ENCODE results near the gene TSHZ2. TPM values are rescaled to one million over a fixed set of nuclear protein-coding genes. Genes with fewer than 3 reads are reported as not detected.
A peak's percentile ranks its signal among the peaks of the same experiment; 100 is the strongest.

Gene TSHZ2
- total RNA-seq, 1 experiment from 2014 or later: 0.07 TPM

DNA sequence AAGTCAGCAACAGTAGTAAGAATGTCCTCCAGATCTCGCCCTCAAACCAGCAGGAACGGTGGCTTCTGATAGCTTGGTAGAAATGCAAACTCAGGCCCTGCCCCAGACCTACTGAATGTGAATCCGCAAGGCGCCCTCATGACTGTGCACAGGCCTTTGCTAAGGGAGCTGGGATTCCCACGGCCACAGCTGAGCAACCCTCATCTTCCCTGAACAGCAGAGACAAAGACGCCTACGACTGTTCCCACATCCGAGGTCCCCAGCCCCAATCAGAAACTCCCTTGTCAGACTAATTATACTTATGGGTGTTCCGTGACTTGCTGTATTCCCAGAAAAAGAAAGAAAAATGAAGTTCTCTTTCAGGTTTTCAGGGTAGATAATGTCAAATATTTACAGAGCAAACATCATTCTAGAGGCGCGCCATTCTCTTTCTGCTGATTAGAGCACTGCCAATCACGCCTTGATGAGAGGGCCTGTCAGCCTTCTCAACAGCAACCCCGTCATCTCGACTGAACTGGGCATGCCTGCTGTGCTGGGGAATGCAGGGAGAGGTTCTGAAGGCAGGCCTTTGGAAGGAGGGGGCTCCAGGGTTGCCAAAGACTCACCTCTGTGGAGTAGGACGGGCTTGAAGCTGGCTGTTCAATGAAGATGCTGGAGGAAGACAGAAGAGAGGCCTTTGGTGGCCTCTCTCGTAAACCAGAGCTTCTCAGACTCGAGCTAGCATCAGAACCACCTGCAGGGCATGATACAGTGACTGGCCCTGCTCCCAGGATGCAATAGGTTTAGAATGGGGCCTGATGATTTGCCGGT is 541.5 kb downstream of the TSHZ2 start:
- Histone ChIP-seq H2BK12ac (ENCODE audit: insufficient read length, low read depth, low read length) (no peak overlapping the region), H3K14ac (ENCODE audit: insufficient read depth, low read length) (no peak overlapping the region), H4K91ac (ENCODE audit: insufficient read length, low read depth, low read length) (no peak overlapping the region), H3K79me1 (ENCODE audit: insufficient read depth, low read depth, low read length, poor library complexity, severe bottlenecking) (no peaks in the 10 kb centered on the region), H3K18ac (ENCODE audit: insufficient read length, low read depth, low read length) (no peak overlapping the region), H2BK15ac (ENCODE audit: low read depth, low read length) (no peak overlapping the region), H3K23me2 (ENCODE audit: insufficient read length, low read depth, low read length, poor library complexity, severe bottlenecking) (no peaks in the 10 kb centered on the region), H2BK20ac (ENCODE audit: low read depth, low read length, poor library complexity, severe bottlenecking) (no peak overlapping the region), H3K4me2 (ENCODE audit: insufficient read depth, insufficient read length, low read length) (no peak overlapping the region), H2AFZ (ENCODE audit: low read length) (no peak overlapping the region), H2BK120ac (ENCODE audit: low read depth, low read length, poor library complexity, severe bottlenecking) (no peak overlapping the region), H3K9me3 (ENCODE audit: control insufficient read depth, low read depth, low read length) (peaks cover 11% of the 10 kb centered on the region), H3K56ac (ENCODE audit: insufficient read length, low read depth, low read length) (no peak overlapping the region), H3K23ac (ENCODE audit: insufficient read length, low read depth, low read length) (no peak overlapping the region), H3K79me2 (ENCODE audit: insufficient read depth, low read length) (no peaks in the 10 kb centered on the region), H4K8ac (replicated peaks; ENCODE audit: insufficient read length, low read depth, low read length) (no peak overlapping the region), H3K9ac (ENCODE audit: extremely low read depth, insufficient read length, low read length) (no peak overlapping the region), H2BK5ac (ENCODE audit: insufficient read length, low read length) (no peak overlapping the region), H3T11ph (ENCODE audit: low read length) (no peak overlapping the region), H2AK5ac (ENCODE audit: insufficient read length, low read length) (no peak overlapping the region), H4K5ac (ENCODE audit: insufficient read length, low read depth, low read length) (no peak overlapping the region), H3K4me1 (ENCODE audit: insufficient read depth, low read length) (no peaks in the 10 kb centered on the region), H4K20me1 (ENCODE audit: control insufficient read depth, insufficient read depth, insufficient read length) (no peaks in the 10 kb centered on the region), H3K27me3 (ENCODE audit: insufficient read depth, low read length) (no peaks in the 10 kb centered on the region), H3K27ac (ENCODE audit: insufficient read length, low read depth, low read length) (no peak overlapping the region), H3K4ac (ENCODE audit: low read depth, low read length) (no peak overlapping the region)
- WGBS (ENCODE audit: extremely low coverage, insufficient read length, low lambda C conversion rate): no CpG with 5 or more reads among the region's 18 CpGs
- Mint-ChIP-seq H3K27me3 (ENCODE audit: low read depth) (peaks cover 4% of the 10 kb centered on the region; the same call in 1 of the 2 replicates), H3K4me1 (peaks cover 0 to 3% of the 10 kb centered on the region in 2 experiments; a peak in 1 of 4 replicates), H3K4me3 (no peak overlapping the region), H3K9me3 (peaks cover 5 to 8% of the 10 kb centered on the region in 2 experiments; a peak in 2 of 5 replicates), H3K36me3 (ENCODE audit: insufficient read depth in 1 of 3, low read depth in 3 of 3) (peaks cover 0 to 12% (median 8%) of the 10 kb centered on the region in 3 experiments; a peak in 4 of 7 replicates), H3K27ac (peak overlapping the region in 1 of 3 experiments; percentile 60; a peak in 1 of 7 replicates)
- DNase-seq: no peak
- TF ChIP-seq, protein P1, sequence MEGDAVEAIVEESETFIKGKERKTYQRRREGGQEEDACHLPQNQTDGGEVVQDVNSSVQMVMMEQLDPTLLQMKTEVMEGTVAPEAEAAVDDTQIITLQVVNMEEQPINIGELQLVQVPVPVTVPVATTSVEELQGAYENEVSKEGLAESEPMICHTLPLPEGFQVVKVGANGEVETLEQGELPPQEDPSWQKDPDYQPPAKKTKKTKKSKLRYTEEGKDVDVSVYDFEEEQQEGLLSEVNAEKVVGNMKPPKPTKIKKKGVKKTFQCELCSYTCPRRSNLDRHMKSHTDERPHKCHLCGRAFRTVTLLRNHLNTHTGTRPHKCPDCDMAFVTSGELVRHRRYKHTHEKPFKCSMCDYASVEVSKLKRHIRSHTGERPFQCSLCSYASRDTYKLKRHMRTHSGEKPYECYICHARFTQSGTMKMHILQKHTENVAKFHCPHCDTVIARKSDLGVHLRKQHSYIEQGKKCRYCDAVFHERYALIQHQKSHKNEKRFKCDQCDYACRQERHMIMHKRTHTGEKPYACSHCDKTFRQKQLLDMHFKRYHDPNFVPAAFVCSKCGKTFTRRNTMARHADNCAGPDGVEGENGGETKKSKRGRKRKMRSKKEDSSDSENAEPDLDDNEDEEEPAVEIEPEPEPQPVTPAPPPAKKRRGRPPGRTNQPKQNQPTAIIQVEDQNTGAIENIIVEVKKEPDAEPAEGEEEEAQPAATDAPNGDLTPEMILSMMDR (conservative IDR thresholded peaks at IDR 0.05): no peak

All from H9 (cell line).